H9 (cell line): ENCODE measurements around the gene ABCB6. TPM values are rescaled to one million over a fixed set of nuclear protein-coding genes. Genes with fewer than 3 reads are reported as not detected.

Source experiments
- DNase-seq: peaks from one replicate; pipeline ENCODE4 v3.0.0-alpha.2; 2017
- H2AFZ ChIP-seq: one replicate; pipeline ENCODE4 v1.6.1; 2013; ENCODE audit warnings: mild to moderate bottlenecking, low read length, control low read depth, moderate library complexity
- H2AK5ac ChIP-seq: 2 replicates; pipeline ENCODE4 v1.6.1; 2013; ENCODE audit warnings: low read length, control low read depth, mixed read lengths; ENCODE audit not compliant: insufficient read length
- H2BK120ac ChIP-seq: one replicate; pipeline ENCODE4 v1.6.1; 2013; ENCODE audit warnings: low read depth, mild to moderate bottlenecking, low read length, control low read depth, inconsistent platforms; ENCODE audit not compliant: poor library complexity, severe bottlenecking
- H2BK12ac ChIP-seq: 2 replicates; pipeline ENCODE4 v1.6.1; 2013; ENCODE audit warnings: low read length, control low read depth, mixed read lengths, low read depth; ENCODE audit not compliant: insufficient read length
- H2BK15ac ChIP-seq: 2 replicates; pipeline ENCODE4 v1.6.1; 2013; ENCODE audit warnings: low read depth, low read length, control low read depth
- H2BK20ac ChIP-seq: one replicate; pipeline ENCODE4 v1.6.1; 2013; ENCODE audit warnings: low read depth, mild to moderate bottlenecking, low read length, control low read depth, inconsistent platforms; ENCODE audit not compliant: poor library complexity, severe bottlenecking
- H2BK5ac ChIP-seq: 2 replicates; pipeline ENCODE4 v1.6.1; 2013; ENCODE audit warnings: low read length, control low read depth, mixed read lengths; ENCODE audit not compliant: insufficient read length
- H3K14ac ChIP-seq: 2 replicates; pipeline ENCODE4 v1.6.1; 2013; ENCODE audit warnings: low read length, control low read depth; ENCODE audit not compliant: insufficient read depth
- H3K18ac ChIP-seq: 2 replicates; pipeline ENCODE4 v1.6.1; 2013; ENCODE audit warnings: low read depth, mild to moderate bottlenecking, mixed read lengths, low read length, control low read depth; ENCODE audit not compliant: insufficient read length
- H3K23ac ChIP-seq: 2 replicates; pipeline ENCODE4 v1.6.1; 2013; ENCODE audit warnings: low read length, control low read depth, mixed read lengths, low read depth; ENCODE audit not compliant: insufficient read length
- H3K23me2 ChIP-seq: 2 replicates; pipeline ENCODE4 v1.6.1; 2013; ENCODE audit warnings: low read depth, mild to moderate bottlenecking, mixed read lengths, low read length, control low read depth; ENCODE audit not compliant: insufficient read length, poor library complexity, severe bottlenecking
- H3K27ac ChIP-seq: 2 replicates; pipeline ENCODE4 v1.5.1; 2013; ENCODE audit warnings: low read length, control low read depth, mixed read lengths, low read depth; ENCODE audit not compliant: insufficient read length
- H3K27me3 ChIP-seq: 2 replicates; pipeline ENCODE4 v1.6.1; 2013; ENCODE audit warnings: low read length, control low read depth, inconsistent platforms; ENCODE audit not compliant: insufficient read depth
- H3K4ac ChIP-seq: 2 replicates; pipeline ENCODE4 v1.6.1; 2013; ENCODE audit warnings: low read depth, mild to moderate bottlenecking, control low read depth, inconsistent platforms, low read length, moderate library complexity
- H3K4me1 ChIP-seq: 2 replicates; pipeline ENCODE4 v1.6.1; 2013; ENCODE audit warnings: low read length, control low read depth, inconsistent platforms; ENCODE audit not compliant: insufficient read depth
- H3K4me2 ChIP-seq: 2 replicates; pipeline ENCODE4 v1.6.1; 2013; ENCODE audit warnings: low read length, control low read depth, mixed read lengths; ENCODE audit not compliant: insufficient read length, insufficient read depth
- H3K56ac ChIP-seq: 2 replicates; pipeline ENCODE4 v1.6.1; 2013; ENCODE audit warnings: low read depth, mild to moderate bottlenecking, mixed read lengths, low read length, control low read depth; ENCODE audit not compliant: insufficient read length
- H3K79me1 ChIP-seq: 2 replicates; pipeline ENCODE4 v1.6.1; 2013; ENCODE audit warnings: low read depth, mild to moderate bottlenecking, moderate library complexity, low read length, control low read depth, inconsistent platforms; ENCODE audit not compliant: insufficient read depth, poor library complexity, severe bottlenecking
- H3K79me2 ChIP-seq: 2 replicates; pipeline ENCODE4 v1.6.1; 2013; ENCODE audit warnings: low read length, control low read depth, inconsistent platforms; ENCODE audit not compliant: insufficient read depth
- H3K9ac ChIP-seq: 2 replicates; pipeline ENCODE4 v1.6.1; 2013; ENCODE audit warnings: low read length, control low read depth, mixed read lengths; ENCODE audit not compliant: insufficient read length; ENCODE audit errors: extremely low read depth
- H3K9me3 ChIP-seq: one replicate; pipeline ENCODE4 v1.6.1; 2013; ENCODE audit warnings: low read depth, low read length, inconsistent platforms; ENCODE audit not compliant: control insufficient read depth
- H3T11ph ChIP-seq: one replicate; pipeline ENCODE4 v1.6.1; 2013; ENCODE audit warnings: mild to moderate bottlenecking, low read length, control low read depth, inconsistent platforms
- H4K20me1 ChIP-seq: one replicate; pipeline ENCODE4 v1.6.1; 2013; ENCODE audit not compliant: control insufficient read depth, insufficient read length, insufficient read depth
- H4K5ac ChIP-seq: 2 replicates; pipeline ENCODE4 v1.6.1; 2013; ENCODE audit warnings: low read depth, mild to moderate bottlenecking, mixed read lengths, low read length, control low read depth; ENCODE audit not compliant: insufficient read length
- H4K8ac ChIP-seq: replicated peaks from 2 replicates; pipeline ENCODE4 v1.6.1; 2013; ENCODE audit warnings: low read length, control low read depth, mixed read lengths, low read depth; ENCODE audit not compliant: insufficient read length
- H4K91ac ChIP-seq: 2 replicates; pipeline ENCODE4 v1.6.1; 2013; ENCODE audit warnings: low read depth, mild to moderate bottlenecking, moderate library complexity, mixed read lengths, low read length, control low read depth; ENCODE audit not compliant: insufficient read length
- H3K27ac Mint-ChIP-seq, 3 experiments: 2 replicates in 2 of 3; 3 replicates in 1 of 3; pipeline ENCODE4 v1.8.0; 2020 to 2021; ENCODE audit warnings: mixed read lengths in 3 of 3, mild to moderate bottlenecking in 1 of 3, moderate library complexity in 1 of 3
- H3K27me3 Mint-ChIP-seq: 2 replicates; pipeline ENCODE4 v1.8.0; 2021; ENCODE audit warnings: low read depth, mild to moderate bottlenecking, moderate library complexity, mixed read lengths
- H3K36me3 Mint-ChIP-seq, 3 experiments: 2 replicates in 2 of 3; 3 replicates in 1 of 3; pipeline ENCODE4 v1.8.0; 2020 to 2021; ENCODE audit warnings: low read depth in 3 of 3, mixed read lengths in 3 of 3; ENCODE audit not compliant: insufficient read depth in 1 of 3
- H3K4me1 Mint-ChIP-seq, 2 experiments: 2 replicates each; pipeline ENCODE4 v1.8.0; 2020; ENCODE audit warnings: mixed read lengths in 2 of 2
- H3K4me3 Mint-ChIP-seq, 2 experiments: 2 replicates in 1 of 2; 3 replicates in 1 of 2; pipeline ENCODE4 v1.8.0; 2020 to 2021; ENCODE audit warnings: mild to moderate bottlenecking in 2 of 2, mixed read lengths in 2 of 2, moderate library complexity in 1 of 2
- H3K9me3 Mint-ChIP-seq, 2 experiments: 2 replicates in 1 of 2; 3 replicates in 1 of 2; pipeline ENCODE4 v1.8.0; 2020; ENCODE audit warnings: mild to moderate bottlenecking in 2 of 2, mixed read lengths in 2 of 2, moderate library complexity in 1 of 2
- WGBS: extraction: QIAGEN DNeasy Blood & Tissue Kit; methylation state at CpG from one replicate; pipeline ENCODE4 v1.1.7; 2013; ENCODE audit warnings: missing lambda C conversion rate, low lambda C conversion rate, mixed read lengths; ENCODE audit not compliant: insufficient read length; ENCODE audit errors: extremely low coverage; 5-methylcytosine and 5-hydroxymethylcytosine counted together
- total RNA-seq: library from RNA; stranded (reverse); gene quantifications from 2 replicates; pipeline ENCODE4 v1.2.1, GENCODE V29; 2021
- TF ChIP-seq, protein P1 (sequence below): fragments of 200-600 bp; sonication (generic); conservative IDR thresholded peaks from 3 replicates; pipeline ENCODE4 v1.8.0; 2021; ENCODE audit warnings: antibody characterized with exemption, mild to moderate bottlenecking

ABCB6 gene
- total RNA-seq, 1 experiment from 2014 or later: 46.4 TPM

DNA sequence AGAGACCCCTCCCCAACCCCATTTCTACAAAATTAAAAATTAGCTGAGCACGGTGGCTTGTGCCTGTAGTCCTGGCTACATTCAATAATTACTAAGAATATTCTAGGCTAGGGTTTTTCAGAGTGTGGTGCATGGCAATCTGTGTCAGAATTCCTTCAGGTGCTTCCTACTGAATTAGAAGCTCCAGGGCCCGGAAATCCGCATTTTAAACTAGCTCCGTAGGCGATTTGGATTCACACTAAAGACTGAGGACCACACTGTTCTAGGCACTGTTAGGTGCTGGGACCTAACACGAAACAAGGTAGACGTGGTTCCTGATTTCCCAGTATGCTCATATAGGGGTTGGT is 12.8 kb downstream of the ABCB6 start:
- Histone ChIP-seq H2BK12ac (no peak overlapping the region), H3K23ac (no peak overlapping the region), H4K8ac (no peak overlapping the region), H2BK15ac (no peak overlapping the region), H3K23me2 (peaks cover 4% of the 10 kb centered on the region), H3K27ac (no peak overlapping the region), H2BK120ac (no peak overlapping the region), H3T11ph (no peak overlapping the region), H4K20me1 (no peaks in the 10 kb centered on the region), H4K91ac (no peak overlapping the region), H3K4ac (no peak overlapping the region), H3K79me2 (no peaks in the 10 kb centered on the region), H3K79me1 (no peaks in the 10 kb centered on the region), H3K14ac (no peak overlapping the region), H4K5ac (no peak overlapping the region), H3K27me3 (no peaks in the 10 kb centered on the region), H3K9me3 (no peaks in the 10 kb centered on the region), H2AFZ (no peak overlapping the region), H2BK5ac (no peak overlapping the region), H3K18ac (no peak overlapping the region), H3K9ac (peak overlapping the region; percentile 26), H3K4me2 (peak overlapping the region; percentile 87), H3K56ac (no peak overlapping the region), H2BK20ac (no peak overlapping the region), H2AK5ac (no peak overlapping the region), H3K4me1 (no peaks in the 10 kb centered on the region)
- Mint-ChIP-seq H3K4me1 (peaks cover 8 to 14% of the 10 kb centered on the region in 2 experiments), H3K36me3 (peaks cover 4 to 36% (median 30%) of the 10 kb centered on the region in 3 experiments), H3K4me3 (peak overlapping the region; percentile 83 to 88), H3K9me3 (peaks cover 3 to 5% of the 10 kb centered on the region in 2 experiments; a peak in 3 of 5 replicates), H3K27me3 (peaks cover 10% of the 10 kb centered on the region), H3K27ac (peak overlapping the region in 2 of 3 experiments; percentile 90 to 96; a peak in 3 of 7 replicates)
- TF ChIP-seq, protein P1, sequence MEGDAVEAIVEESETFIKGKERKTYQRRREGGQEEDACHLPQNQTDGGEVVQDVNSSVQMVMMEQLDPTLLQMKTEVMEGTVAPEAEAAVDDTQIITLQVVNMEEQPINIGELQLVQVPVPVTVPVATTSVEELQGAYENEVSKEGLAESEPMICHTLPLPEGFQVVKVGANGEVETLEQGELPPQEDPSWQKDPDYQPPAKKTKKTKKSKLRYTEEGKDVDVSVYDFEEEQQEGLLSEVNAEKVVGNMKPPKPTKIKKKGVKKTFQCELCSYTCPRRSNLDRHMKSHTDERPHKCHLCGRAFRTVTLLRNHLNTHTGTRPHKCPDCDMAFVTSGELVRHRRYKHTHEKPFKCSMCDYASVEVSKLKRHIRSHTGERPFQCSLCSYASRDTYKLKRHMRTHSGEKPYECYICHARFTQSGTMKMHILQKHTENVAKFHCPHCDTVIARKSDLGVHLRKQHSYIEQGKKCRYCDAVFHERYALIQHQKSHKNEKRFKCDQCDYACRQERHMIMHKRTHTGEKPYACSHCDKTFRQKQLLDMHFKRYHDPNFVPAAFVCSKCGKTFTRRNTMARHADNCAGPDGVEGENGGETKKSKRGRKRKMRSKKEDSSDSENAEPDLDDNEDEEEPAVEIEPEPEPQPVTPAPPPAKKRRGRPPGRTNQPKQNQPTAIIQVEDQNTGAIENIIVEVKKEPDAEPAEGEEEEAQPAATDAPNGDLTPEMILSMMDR: no peak
- WGBS: no CpG with 5 or more reads among the region's 7 CpGs
- DNase-seq: no peak
